Keratinocyte (primary cell): ENCODE data around the gene NID2.

Experiments
- CTCF ChIP-seq, 3 experiments: IDR thresholded peaks in 1 of 3; conservative IDR thresholded peaks in 1 of 3; optimal IDR thresholded peaks in 1 of 3; 2 replicates in 2 of 3; 3 replicates in 1 of 3; pipeline versions ENCODE3 to v1.5.1; 2011; ENCODE audit warnings: low read length in 3 of 3, mild to moderate bottlenecking in 3 of 3, moderate library complexity in 2 of 3, control low read depth in 1 of 3, inconsistent platforms in 1 of 3; ENCODE audit not compliant: insufficient read depth in 2 of 3; ENCODE audit errors: extremely low read depth in 1 of 3
- EZH2 ChIP-seq: IDR thresholded peaks from one replicate; pipeline ENCODE4 v1.6.1; 2012; ENCODE audit warnings: inconsistent platforms, mild to moderate bottlenecking, low read length, moderate library complexity

GRCh38 chr14:52039124-52039815 is 29.6 kb downstream of the NID2 start:
- TF ChIP-seq CTCF (optimal IDR thresholded peaks at IDR 0.05 in 1 of 3, IDR thresholded peaks at IDR 0.05 in 1 of 3, conservative IDR thresholded peaks at IDR 0.05 in 1 of 3; ENCODE audit: extremely low read depth in 1 of 3, insufficient read depth in 2 of 3, low read length in 3 of 3) (no peak), EZH2 (no peak)
